Measurements from ENCODE around the gene B3GAT1. TPM values are rescaled to one million over a fixed set of nuclear protein-coding genes. Genes with fewer than 3 reads are reported as not detected.

The B3GAT1 gene
- total and polyA plus RNA-seq, 2 experiments from 2014 or later = 4.8 to 28.3 TPM

GRCh38 chr11:134339756-134340155, 72.3 kb downstream of the B3GAT1 start:
- H3K36me3 ChIP-seq (ENCODE audit: insufficient read depth) = no peaks in the 10 kb centered on the region
- H3K4me1 Mint-ChIP-seq = no peaks in the 10 kb centered on the region; the same call in 2 of the 3 replicates
- no peak overlapping the region for H3K4me3 ChIP-seq
- H3K4me1 ChIP-seq (ENCODE audit: insufficient read depth) = no peaks in the 10 kb centered on the region
- TF ChIP-seq ZNF331 (CRISPR knock-in tag; IDR thresholded peaks at IDR 0.05; ENCODE audit: low read depth) = no peak
- no peak for TF ChIP-seq CREB1 (CRISPR knock-in tag; IDR thresholded peaks at IDR 0.05; ENCODE audit: low read depth)
- TF ChIP-seq EZH2 (IDR thresholded peaks at IDR 0.05; ENCODE audit: low read depth, unreplicated experiment) = no peak
- TF ChIP-seq STAT1 (IDR thresholded peaks at IDR 0.05; ENCODE audit: unreplicated experiment) = no peak
- TF ChIP-seq, protein P1, sequence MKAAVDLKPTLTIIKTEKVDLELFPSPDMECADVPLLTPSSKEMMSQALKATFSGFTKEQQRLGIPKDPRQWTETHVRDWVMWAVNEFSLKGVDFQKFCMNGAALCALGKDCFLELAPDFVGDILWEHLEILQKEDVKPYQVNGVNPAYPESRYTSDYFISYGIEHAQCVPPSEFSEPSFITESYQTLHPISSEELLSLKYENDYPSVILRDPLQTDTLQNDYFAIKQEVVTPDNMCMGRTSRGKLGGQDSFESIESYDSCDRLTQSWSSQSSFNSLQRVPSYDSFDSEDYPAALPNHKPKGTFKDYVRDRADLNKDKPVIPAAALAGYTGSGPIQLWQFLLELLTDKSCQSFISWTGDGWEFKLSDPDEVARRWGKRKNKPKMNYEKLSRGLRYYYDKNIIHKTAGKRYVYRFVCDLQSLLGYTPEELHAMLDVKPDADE (IDR thresholded peaks at IDR 0.05) = no peak
- TF ChIP-seq, protein P2, sequence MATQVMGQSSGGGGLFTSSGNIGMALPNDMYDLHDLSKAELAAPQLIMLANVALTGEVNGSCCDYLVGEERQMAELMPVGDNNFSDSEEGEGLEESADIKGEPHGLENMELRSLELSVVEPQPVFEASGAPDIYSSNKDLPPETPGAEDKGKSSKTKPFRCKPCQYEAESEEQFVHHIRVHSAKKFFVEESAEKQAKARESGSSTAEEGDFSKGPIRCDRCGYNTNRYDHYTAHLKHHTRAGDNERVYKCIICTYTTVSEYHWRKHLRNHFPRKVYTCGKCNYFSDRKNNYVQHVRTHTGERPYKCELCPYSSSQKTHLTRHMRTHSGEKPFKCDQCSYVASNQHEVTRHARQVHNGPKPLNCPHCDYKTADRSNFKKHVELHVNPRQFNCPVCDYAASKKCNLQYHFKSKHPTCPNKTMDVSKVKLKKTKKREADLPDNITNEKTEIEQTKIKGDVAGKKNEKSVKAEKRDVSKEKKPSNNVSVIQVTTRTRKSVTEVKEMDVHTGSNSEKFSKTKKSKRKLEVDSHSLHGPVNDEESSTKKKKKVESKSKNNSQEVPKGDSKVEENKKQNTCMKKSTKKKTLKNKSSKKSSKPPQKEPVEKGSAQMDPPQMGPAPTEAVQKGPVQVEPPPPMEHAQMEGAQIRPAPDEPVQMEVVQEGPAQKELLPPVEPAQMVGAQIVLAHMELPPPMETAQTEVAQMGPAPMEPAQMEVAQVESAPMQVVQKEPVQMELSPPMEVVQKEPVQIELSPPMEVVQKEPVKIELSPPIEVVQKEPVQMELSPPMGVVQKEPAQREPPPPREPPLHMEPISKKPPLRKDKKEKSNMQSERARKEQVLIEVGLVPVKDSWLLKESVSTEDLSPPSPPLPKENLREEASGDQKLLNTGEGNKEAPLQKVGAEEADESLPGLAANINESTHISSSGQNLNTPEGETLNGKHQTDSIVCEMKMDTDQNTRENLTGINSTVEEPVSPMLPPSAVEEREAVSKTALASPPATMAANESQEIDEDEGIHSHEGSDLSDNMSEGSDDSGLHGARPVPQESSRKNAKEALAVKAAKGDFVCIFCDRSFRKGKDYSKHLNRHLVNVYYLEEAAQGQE (IDR thresholded peaks at IDR 0.05; ENCODE audit: unreplicated experiment) = no peak
- TF ChIP-seq ZNF462 (CRISPR knock-in tag; IDR thresholded peaks at IDR 0.05) = no peak
- TF ChIP-seq JUNB (IDR thresholded peaks at IDR 0.05; ENCODE audit: unreplicated experiment) = no peak
- peaks cover 1% of the 10 kb centered on the region for H3K27me3 Mint-ChIP-seq (ENCODE audit: insufficient read depth, low read depth, poor library complexity)
- ATAC-seq (no peak), DNase-seq (ENCODE audit: low spot score) (no peak)
- H3K27ac ChIP-seq (ENCODE audit: low read depth) = no peak overlapping the region
- H3K27me3 ChIP-seq (ENCODE audit: insufficient read depth) = no peaks in the 10 kb centered on the region
- H3K79me2 ChIP-seq (replicated peaks; ENCODE audit: insufficient read depth) = no peaks in the 10 kb centered on the region
- no peak overlapping the region for H2AFZ ChIP-seq
- H3K9me2 ChIP-seq (ENCODE audit: insufficient read depth) = no peaks in the 10 kb centered on the region
- no peak overlapping the region for H3K4me2 ChIP-seq
- no peaks in the 10 kb centered on the region for H3F3A ChIP-seq (replicated peaks; ENCODE audit: low read depth)
- H3K4me3 Mint-ChIP-seq = no peak overlapping the region
- no peak overlapping the region for H3K27ac Mint-ChIP-seq
- no peaks in the 10 kb centered on the region for H3K9me3 Mint-ChIP-seq
- H3K36me3 Mint-ChIP-seq (ENCODE audit: low read depth) = no peaks in the 10 kb centered on the region
- no peaks in the 10 kb centered on the region for H4K20me1 ChIP-seq (replicated peaks; ENCODE audit: insufficient read depth)
